Transverse colon (tissue), 4 donors: ENCODE results near the gene ZDHHC18.
"Not testable (repeated sequence)": the region's sequence is repeated elsewhere in the genome, so short reads cannot be mapped to it uniquely, and the experiment has no call there.

ENCODE experiments used
- POLR2A ChIP-seq: fragments of 450-650 bp; IDR thresholded peaks from one replicate; pipeline ENCODE4 v1.6.1; 2016; ENCODE audit warnings: antibody characterized with exemption, mild to moderate bottlenecking, moderate library complexity
- POLR2AphosphoS5 ChIP-seq, 3 donors: sonication (generic); formaldehyde crosslinking; IDR thresholded peaks; one replicate each; pipeline ENCODE4 v1.6.1; 2016; ENCODE audit warnings: antibody characterized with exemption in 3 of 3
- TF ChIP-seq, protein P1 (sequence below), 5 experiments: fragments of 200-600 bp in 3 of 5; fragments of 450-650 bp in 2 of 5; sonication (generic) in 3 of 5; IDR thresholded peaks; 1 replicate in 2 of 5; 2 replicates in 3 of 5; pipeline ENCODE4 v1.5.1; 2016 to 2017; ENCODE audit warnings: antibody characterized with exemption in 5 of 5, inconsistent platforms in 3 of 5, mild to moderate bottlenecking in 2 of 5, moderate library complexity in 1 of 5

DNA sequence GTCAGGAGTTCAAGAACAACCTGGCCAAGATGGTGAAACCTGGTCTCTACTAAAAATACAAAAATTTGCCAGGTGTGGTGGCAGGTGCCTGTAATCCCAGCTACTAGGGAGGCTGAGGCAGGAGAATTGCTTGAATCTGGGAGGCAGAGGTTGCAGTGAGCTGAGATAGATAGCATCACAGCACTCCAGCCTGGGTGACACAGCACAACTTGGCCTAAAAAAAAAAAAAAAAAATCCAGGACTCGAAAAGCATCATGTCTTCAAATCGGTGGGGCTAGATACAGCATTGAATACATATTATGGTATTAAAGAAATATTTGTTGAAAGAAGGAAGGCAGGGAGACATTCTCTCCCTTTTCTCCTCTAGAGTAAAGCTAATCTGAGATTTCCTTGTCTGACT lies 46.6 kb downstream of the ZDHHC18 start:
- TF ChIP-seq, protein P1, sequence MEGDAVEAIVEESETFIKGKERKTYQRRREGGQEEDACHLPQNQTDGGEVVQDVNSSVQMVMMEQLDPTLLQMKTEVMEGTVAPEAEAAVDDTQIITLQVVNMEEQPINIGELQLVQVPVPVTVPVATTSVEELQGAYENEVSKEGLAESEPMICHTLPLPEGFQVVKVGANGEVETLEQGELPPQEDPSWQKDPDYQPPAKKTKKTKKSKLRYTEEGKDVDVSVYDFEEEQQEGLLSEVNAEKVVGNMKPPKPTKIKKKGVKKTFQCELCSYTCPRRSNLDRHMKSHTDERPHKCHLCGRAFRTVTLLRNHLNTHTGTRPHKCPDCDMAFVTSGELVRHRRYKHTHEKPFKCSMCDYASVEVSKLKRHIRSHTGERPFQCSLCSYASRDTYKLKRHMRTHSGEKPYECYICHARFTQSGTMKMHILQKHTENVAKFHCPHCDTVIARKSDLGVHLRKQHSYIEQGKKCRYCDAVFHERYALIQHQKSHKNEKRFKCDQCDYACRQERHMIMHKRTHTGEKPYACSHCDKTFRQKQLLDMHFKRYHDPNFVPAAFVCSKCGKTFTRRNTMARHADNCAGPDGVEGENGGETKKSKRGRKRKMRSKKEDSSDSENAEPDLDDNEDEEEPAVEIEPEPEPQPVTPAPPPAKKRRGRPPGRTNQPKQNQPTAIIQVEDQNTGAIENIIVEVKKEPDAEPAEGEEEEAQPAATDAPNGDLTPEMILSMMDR (IDR thresholded peaks at IDR 0.05) = not testable (repeated sequence)
- not testable (repeated sequence) for TF ChIP-seq POLR2A; POLR2AphosphoS5 (IDR thresholded peaks at IDR 0.05)
